HG02588 (cell line): Measurements from ENCODE around the gene MAN1B1.
A peak's percentile ranks its signal among the peaks of the same experiment; 100 is the strongest.

ENCODE experiments used
- ATAC-seq: cut with Tn5 transposase; IDR thresholded peaks from one replicate; pipeline ENCODE4 v1.9.1; 2021; ENCODE audit warnings: mild to moderate bottlenecking, moderate library complexity; ENCODE audit not compliant: unreplicated experiment

MAN1B1 gene

DNA sequence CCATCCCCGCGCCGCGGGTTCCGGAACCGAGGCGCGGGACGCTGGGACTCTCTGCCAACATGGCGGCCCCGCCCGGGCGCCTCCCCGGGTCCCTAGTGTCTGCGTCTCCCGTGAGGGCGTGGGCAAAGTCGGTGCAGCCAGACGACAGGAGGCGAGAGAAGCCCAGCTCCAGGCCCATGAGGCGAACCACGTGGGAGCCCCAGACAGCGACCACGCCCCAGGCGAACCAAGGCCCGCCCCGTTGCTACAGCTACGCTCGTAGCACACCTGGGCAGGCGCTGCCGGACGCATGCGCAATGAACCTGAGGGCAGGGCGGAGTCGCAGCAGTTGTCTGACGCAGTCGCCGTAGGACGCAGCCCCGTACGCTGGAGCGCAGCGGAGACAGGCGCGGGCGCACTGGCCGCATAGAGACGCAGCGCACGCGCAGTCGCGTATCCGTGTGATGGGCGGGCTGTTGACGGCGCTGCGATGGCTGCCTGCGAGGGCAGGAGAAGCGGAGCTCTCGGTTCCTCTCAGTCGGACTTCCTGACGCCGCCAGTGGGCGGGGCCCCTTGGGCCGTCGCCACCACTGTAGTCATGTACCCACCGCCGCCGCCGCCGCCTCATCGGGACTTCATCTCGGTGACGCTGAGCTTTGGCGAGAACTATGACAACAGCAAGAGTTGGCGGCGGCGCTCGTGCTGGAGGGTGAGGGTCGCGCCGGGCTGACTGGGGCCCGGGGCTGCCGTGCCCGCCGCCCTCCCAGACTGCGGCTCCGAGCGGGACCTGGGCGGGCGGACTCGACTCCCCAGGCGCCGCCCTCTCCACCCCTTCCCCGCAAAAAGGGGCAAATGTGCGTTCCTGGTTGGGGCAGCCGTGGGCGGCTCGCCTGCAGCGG, at the start of gene MAN1B1:
Gene MAN1B1, plus strand, starts transcription at position 455 of the 878 bp plus-strand sequence. Its CDS starts 15 bp downstream, at position 470.
- peak; percentile 75 for ATAC-seq

- no peak for ATAC-seq
Observed at GRCh38 chr9:137037035-137037434, 49.8 kb upstream of the MAN1B1 start.

DNA sequence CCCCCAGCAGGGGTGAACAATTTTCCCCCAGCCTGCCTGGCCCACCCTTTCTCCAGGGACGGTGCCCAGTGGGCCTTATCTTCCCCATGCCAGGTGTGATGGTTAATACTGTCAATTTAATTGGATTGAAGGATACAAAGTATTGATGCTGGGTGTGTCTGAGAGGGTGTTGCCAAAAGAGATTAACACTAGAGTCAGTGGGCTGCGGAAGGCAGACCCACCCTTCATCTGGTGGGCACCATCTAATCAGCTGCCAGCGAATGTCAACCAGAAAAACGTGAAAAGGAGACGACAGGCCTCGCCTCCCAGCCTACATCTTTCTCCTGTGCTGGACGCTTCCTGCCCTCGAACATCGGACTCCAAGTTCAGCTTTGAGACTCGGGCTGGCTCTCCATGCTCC, 49.3 kb upstream of the MAN1B1 start:
- no peak for ATAC-seq

- no peak for ATAC-seq
Observed at GRCh38 chr9:137038916-137039315, 47.9 kb upstream of the MAN1B1 start.

DNA sequence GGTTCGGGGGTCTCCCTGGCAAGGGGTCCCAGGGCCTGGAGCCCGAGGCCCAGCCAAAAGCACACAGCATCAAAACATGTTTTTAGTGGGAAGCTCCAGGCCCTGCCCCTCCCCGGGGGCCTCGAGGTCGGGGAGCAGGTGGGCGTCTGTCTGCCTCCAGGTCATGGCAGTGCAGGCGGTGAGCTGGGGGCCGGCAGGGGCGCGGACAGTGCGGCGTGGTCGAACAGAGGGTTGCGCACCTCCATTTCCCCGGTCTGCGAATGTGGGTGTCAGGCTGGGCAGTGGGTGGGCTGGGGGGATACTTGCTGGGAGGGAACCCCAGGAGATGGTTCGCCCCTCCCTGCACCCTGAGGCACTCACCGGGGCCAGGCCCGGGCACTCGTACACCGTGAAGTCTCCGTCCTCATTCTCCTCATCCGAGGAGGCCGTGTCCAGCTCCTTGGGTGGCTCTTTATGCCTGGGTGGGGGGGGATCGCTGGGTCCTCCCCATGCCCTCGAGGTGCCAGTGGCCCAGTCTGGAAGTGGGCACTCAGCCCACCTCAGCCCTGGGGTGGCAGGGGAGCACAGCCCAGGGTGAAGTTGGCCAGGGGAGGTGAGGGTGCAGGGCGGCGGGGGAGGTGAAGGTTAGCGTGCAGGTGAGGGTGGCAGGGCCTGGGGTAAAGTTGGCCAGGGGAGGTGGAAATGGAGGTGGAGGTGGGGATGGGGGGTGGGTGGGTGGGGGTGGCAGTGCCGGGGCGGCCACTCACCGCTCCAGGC, 47.0 kb upstream of the MAN1B1 start:
- ATAC-seq = no peak

DNA sequence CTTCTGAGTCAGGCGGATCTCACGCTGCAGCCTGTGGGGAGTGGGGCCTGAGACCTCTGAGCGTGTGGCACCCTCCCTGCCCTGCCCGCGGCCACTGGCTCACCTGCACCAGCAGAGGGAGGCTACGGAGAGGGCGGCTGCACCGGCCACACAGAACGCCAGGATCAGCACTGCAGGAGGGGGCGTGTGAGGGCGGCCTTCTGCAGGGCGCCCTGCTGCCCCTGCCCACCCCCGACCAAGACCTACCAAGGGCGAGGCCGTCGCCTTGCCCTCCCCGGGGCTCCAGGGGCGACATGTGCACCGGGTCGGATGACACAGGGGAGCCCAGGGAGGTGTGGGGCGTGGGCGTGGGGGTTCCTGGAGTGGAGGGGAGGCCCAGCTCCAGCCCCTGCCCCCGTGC, 46.2 kb upstream of the MAN1B1 start:
- no peak for ATAC-seq

GRCh38 chr9:137041124-137041523, 45.7 kb upstream of the MAN1B1 start:
- ATAC-seq = no peak

- ATAC-seq = no peak
Observed at GRCh38 chr9:137042751-137043727, 43.7 kb upstream of the MAN1B1 start.

DNA sequence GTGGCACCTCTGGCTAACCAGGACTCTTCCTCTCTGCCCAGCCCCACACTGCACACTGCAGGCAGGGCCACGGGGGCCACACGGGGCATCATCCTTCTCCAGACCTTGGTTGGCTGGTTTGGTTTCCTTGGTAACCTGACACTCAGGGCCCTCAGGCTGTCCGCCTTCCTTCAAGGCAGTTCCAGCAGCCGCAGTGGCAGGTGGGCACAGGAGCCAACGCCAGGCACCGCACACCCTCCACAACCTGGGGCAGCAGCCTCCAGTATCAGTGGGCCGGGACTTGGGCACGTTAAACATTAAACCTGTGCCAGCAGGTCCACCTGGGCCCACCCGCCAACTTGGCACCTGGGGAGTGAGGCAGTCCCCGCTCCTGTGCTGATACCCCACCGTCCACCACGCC, 42.7 kb upstream of the MAN1B1 start:
- ATAC-seq = no peak

DNA sequence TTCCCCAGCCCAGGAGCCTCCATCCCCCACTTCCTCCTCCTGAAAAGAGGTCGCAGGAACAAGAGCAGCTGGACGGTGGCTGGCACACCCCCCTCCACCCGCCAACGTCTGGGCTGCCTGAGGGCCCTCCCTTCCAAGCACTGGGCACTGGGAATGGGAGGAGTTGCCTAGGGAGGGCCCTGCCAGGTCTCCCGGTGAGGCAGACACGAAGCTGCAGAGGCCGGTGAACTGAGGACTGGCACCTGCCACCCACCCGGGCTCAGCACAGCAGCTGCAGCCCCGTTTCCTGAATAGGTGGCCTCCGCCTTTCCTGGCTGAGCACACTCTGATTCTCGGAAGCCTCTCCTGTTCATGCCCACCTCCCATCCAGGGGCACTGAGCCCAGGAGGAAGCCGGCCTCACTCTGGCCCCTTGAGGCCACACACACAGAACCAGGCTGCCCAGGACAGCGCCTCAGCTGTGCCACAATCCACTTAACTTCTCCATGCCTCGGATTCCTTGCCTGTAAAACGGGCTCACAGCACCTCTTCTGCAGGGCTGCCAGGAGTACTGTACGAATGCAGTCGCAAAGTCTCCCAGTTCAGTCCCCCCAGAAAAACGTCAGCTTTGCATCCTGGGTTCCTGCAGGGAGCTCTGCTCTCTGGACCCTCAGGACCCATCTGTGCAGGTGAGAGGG, 42.1 kb upstream of the MAN1B1 start:
- ATAC-seq = no peak

GRCh38 chr9:137045294-137046087, 41.3 kb upstream of the MAN1B1 start:
- no peak for ATAC-seq

DNA sequence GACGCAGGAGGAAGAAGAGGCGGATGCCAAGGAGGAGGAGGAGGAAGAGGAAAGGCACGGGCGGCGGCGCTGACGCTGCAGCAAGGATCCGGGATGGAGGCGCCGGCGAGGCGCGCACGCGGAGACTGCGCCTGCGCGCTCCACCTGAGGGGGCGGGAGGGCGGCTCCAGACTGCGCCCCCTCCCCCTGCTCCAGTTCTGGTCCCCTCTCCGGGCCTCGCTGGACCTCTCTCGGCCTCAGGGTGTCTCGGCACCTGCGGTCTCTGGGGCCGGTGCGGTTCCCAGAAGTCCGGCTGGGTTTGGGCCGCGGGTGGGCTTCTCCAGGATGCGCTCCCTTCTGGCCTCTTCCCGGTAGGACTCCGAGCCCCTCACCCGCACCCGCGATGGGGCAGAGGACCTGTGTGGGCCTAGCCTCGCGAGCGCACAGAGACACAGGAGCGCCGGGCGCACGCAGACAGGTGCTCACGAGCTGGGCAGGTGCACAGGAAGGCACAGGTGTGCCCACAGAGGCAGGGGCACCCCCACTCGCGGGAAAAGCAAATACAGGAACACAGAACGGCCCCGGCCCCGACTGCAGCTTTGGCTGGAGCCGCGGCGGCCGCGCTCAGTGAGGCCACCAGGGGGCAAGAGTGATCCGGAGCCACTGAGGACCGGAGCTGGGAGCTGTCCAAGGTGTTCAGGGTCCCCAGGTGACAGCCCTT, 40.5 kb upstream of the MAN1B1 start, which contains the start of gene NPDC1:
Gene NPDC1, minus strand, starts transcription at position 90 of the 700 bp plus-strand sequence. CDS start 188 bp downstream, outside the sequence.
- ATAC-seq = no peak

DNA sequence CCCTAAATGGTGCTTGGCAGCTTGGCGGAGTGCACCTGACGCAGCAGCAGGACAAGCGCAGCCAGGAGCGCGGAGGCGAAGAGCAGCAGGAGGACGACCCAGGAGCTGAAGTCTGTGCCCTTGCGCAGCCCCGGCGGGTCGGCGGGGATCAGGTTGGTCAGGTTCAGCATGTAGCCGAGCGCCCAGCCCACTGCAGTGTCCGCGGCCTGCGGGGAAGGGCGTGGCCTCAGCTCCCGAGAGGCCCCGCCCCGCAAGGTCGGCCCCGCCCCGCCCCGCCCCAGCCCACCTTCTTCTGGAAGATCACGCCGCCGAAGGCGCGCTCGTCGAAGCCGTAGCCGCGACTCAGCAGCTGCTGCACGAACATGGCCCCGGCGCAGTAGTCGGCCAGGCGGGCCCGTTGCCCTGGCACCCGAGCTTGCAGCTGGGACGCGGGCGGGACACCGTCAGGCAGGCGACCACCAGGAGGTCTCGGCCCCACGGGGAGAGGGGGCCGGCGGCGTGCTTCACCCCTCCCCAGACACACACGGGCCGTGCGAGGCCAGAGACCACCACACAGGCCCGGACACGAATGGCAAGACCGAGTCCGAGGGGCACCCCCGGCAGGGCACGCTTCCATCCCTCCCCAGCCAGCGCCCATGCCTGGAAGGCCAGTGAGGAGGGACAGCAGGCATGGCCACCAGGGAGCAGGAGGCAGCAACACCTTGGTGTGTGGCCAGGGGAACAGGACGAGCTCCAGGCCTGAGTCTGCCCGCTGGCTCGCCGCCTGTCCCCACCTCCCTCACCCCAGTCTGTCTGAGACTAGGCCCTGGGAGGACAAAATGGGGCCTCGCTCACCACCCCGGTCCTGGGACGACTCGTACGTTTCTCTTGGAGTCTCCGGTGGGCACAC, 37.9 kb upstream of the MAN1B1 start:
- no peak for ATAC-seq

DNA sequence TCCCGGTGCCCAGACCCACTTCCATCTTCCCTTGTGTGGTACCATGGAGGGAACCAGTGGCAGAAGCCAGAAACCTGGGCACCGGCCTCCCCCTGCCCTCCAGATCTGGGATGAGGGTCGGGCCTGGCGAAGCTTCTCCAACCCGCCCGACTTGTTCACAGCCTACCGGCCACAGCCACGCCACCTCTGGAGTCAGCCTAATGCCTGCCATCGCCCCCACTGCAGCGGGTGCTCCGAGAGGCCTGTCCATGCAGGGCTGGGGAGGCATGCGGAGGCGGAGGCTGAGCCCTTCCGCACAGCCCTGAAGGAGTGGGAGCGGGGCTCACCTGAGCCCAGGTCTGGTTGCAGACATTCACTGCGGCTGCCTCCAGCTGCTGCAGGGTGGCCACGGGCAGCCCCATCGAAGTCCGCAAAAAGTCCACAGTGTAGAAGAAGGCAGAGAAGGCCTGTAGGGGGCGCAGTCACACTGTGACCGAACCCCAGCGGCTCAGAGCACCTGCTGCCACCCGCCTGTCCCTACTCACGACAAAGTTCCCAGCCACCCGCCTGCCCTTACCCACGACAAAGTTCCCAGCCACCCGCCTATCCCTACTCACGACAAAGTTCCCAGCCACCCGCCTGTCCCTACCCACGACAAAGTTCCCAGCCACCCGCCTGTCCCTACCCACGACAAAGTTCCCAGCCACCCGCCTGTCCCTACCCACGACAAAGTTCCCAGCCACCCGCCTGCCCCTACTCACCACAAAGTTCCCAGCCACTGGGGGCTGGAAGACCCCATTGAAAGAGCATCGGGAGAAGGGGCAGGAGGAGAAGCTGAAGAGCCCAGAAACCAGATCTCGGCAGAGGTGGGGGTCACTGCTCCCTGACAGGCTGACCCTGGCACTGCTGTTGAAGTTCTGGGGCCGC, 37.0 kb upstream of the MAN1B1 start:
- no peak for ATAC-seq

GRCh38 chr9:137050570-137050969, 36.2 kb upstream of the MAN1B1 start:
- no peak for ATAC-seq

DNA sequence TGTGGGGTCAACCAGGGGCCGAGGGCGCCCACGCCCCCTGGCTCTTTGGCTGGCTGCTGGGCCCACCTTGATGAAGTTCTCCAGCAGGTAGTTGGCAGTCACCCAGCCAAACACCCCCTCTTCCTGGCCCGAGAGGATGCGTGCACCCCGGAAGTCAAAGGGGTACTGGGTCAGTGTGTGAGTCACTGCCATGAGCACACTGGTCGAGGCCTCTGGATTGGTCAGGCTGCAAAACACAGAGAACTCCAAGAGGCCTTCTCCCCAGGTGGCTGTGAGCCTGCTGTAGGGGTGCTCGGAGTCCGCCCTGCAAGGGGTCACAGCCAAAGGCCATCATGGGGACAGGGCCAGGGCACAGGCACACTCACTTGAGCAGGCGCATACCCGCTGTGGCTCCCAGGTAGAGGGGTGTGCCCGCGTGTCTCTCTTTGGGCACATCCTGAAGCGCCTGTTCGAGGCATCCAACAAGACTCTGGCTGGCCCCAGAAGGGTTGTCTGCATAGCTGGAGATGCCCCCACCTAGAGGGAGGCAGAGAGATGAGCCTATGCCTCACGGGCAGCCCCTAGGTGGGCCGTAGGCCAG, 35.5 kb upstream of the MAN1B1 start:
- ATAC-seq = no peak
